ENCODE data around the gene COL4A3.

COL4A3 gene

DNA sequence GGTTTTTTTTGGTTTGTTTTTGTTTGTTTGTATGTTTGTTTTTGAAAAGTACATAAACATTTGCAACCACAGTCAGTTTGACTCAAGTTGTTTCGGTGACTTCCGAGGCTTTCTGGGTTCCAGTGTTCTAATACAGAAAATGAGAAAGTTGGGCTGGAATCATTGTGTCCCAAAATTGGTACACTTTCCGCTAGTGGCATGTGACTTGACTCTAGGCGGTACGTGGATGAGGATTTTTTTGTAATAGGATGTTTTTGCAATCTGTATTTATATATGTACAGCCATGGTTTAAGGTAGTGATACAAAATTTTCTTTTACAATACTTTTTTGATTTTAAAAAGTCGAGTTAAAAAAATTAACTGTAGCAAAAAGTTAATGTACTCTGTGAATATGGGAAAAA, 162.4 kb downstream of the COL4A3 start:
- Histone ChIP-seq H3K27ac (no peak overlapping the region), H3K36me3 (peaks cover 10% of the 10 kb centered on the region)

DNA sequence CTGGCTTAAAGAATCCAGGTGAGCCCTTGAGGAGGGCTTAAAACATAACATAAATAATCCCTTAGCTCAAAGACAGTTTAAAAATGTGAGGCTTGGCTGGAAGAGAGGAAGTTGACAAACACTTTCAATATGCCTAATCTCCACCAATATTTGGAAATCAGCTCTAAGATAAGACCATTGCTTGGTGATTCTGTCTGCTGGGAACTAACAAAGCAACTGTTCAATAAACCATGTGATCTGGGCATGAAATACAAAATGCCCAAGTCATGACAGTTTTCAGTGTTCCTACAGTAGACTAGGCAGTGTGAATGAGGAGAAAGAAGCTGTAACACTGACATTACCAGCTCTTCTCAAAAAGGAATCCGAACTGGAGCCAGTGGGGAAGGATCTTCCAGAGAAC, 171.3 kb downstream of the COL4A3 start:
- Histone ChIP-seq H3K27me3 (ENCODE audit: insufficient read depth, low read depth, severe bottlenecking) (no peaks in the 10 kb centered on the region), H3K27ac (no peak overlapping the region), H3K36me3 (peaks cover 23% of the 10 kb centered on the region), H3K9me3 (ENCODE audit: severe bottlenecking) (no peaks in the 10 kb centered on the region), H3K4me3 (ENCODE audit: low read depth, low read length) (no peak overlapping the region)
- DNase-seq = no peak
- TF ChIP-seq CTCF (IDR thresholded peaks at IDR 0.05; ENCODE audit: low read depth, low read length) = no peak

More for the DNA sequence above, 162.4 kb downstream of the COL4A3 start:
- Histone ChIP-seq H3K4me3 (ENCODE audit: low read depth, low read length) (no peak overlapping the region), H3K9me3 (ENCODE audit: severe bottlenecking) (no peaks in the 10 kb centered on the region), H3K27me3 (ENCODE audit: insufficient read depth, low read depth, severe bottlenecking) (no peaks in the 10 kb centered on the region)
- TF ChIP-seq CTCF (IDR thresholded peaks at IDR 0.05; ENCODE audit: low read depth, low read length) = no peak
- DNase-seq = no peak

- Histone ChIP-seq H3K27ac (no peak overlapping the region), H3K9me3 (ENCODE audit: severe bottlenecking) (no peaks in the 10 kb centered on the region), H3K36me3 (peaks cover 18% of the 10 kb centered on the region), H3K27me3 (ENCODE audit: insufficient read depth, low read depth, severe bottlenecking) (no peaks in the 10 kb centered on the region), H3K4me3 (ENCODE audit: low read depth, low read length) (no peak overlapping the region)
- no peak for TF ChIP-seq CTCF (IDR thresholded peaks at IDR 0.05; ENCODE audit: low read depth, low read length)
- no peak for DNase-seq
Observed at GRCh38 chr2:227337442-227337841, 173.0 kb downstream of the COL4A3 start.

DNA sequence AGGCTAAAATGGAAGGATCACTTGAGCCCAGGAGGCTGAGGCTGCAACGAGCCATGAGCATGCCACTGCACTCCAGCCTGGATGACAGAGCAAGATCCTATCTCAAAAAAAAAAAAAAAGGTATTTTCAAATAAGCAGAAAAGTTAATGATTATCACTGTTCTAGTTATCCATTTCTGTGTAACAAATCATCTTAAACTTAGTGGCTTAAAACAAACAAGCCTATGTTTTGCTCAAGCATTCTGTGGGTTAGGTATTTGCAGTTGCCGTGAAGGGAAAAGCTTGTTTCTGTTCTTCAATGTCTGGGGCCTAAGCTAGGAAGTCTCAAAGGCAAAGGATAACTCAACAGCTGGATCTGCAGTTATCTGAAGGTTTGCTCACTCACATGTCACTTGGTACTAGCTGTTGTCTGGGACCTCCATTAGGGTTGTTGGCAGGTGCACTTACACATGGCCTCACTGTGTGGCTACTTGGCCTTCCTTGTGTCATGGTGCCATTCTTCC, 174.7 kb downstream of the COL4A3 start:
- Histone ChIP-seq H3K27ac (no peak overlapping the region), H3K27me3 (ENCODE audit: insufficient read depth, low read depth, severe bottlenecking) (no peaks in the 10 kb centered on the region), H3K36me3 (peaks cover 7% of the 10 kb centered on the region), H3K4me3 (ENCODE audit: low read depth, low read length) (no peak overlapping the region), H3K9me3 (ENCODE audit: severe bottlenecking) (no peaks in the 10 kb centered on the region)
- no peak for DNase-seq
- no peak for TF ChIP-seq CTCF (IDR thresholded peaks at IDR 0.05; ENCODE audit: low read depth, low read length)

DNA sequence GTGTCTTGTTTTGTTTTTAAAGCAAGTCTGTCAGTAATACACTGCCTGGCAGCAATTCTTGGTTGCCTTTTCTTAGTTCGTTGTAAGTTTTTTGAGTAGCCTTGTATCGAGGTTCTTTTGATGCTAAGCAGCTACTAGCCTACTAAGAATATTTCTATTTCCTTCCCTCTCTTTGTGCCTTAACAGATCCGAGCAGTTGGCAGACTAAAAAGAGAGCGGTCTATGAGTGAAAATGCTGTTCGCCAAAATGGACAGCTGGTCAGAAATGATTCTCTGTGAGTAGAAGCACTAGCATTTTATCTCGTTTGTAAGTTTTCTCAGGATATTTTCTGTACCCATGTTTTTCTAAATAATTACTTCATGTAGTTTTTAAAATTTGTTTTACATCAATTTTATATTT, 175.7 kb downstream of the COL4A3 start:
- H3K4me3 ChIP-seq (ENCODE audit: low read depth, low read length) = no peak overlapping the region
- no peak for TF ChIP-seq CTCF (IDR thresholded peaks at IDR 0.05; ENCODE audit: low read depth, low read length)
- H3K27ac ChIP-seq = no peak overlapping the region
- H3K36me3 ChIP-seq = peaks cover 7% of the 10 kb centered on the region
- H3K9me3 ChIP-seq (ENCODE audit: severe bottlenecking) = no peaks in the 10 kb centered on the region
- no peaks in the 10 kb centered on the region for H3K27me3 ChIP-seq (ENCODE audit: insufficient read depth, low read depth, severe bottlenecking)
- DNase-seq = no peak

DNA sequence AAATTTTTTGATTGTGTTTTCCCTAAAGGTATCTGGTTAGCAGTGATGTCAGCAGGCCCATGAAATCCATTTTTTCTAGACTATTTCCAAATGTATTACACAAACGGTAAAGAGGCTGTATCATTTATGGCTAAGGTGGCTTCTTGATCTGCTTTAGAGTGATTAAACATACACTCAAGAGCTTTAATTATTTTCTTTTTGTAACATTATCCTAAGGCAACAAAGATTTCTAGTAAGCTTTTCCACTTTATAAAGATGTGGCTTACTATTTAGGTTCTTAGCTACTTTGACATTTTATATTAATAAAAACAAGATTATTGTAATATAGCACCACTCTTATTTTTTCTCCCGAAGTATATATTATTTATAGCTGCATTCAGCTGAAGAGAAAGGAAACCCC, 177.1 kb downstream of the COL4A3 start:
- H3K27me3 ChIP-seq (ENCODE audit: insufficient read depth, low read depth, severe bottlenecking) = no peaks in the 10 kb centered on the region
- no peak overlapping the region for H3K27ac ChIP-seq
- no peak overlapping the region for H3K4me3 ChIP-seq (ENCODE audit: low read depth, low read length)
- no peak for DNase-seq
- no peak for TF ChIP-seq CTCF (IDR thresholded peaks at IDR 0.05; ENCODE audit: low read depth, low read length)
- no peaks in the 10 kb centered on the region for H3K9me3 ChIP-seq (ENCODE audit: severe bottlenecking)
- no peaks in the 10 kb centered on the region for H3K36me3 ChIP-seq

All from WERI-Rb-1 (cell line).